Fibroblast of villous mesenchyme (primary cell): ENCODE data around the gene IGF1R. TPM values are rescaled to one million over a fixed set of nuclear protein-coding genes. Genes with fewer than 3 reads are reported as not detected.

ENCODE experiments used
- DNase-seq: peaks from one replicate; pipeline ENCODE4 v3.0.0-alpha.2; 2010; ENCODE audit warnings: low read depth
- H3K4me3 ChIP-seq: 2 replicates; pipeline ENCODE4 v1.5.1; 2011; ENCODE audit warnings: low read depth, mild to moderate bottlenecking, low read length
- CTCF ChIP-seq: IDR thresholded peaks from 2 replicates; pipeline ENCODE4 v1.5.1; 2012; ENCODE audit warnings: low read depth, mild to moderate bottlenecking, low read length; ENCODE audit not compliant: insufficient read depth
- total RNA-seq: library from RNA; depleted of rRNA; stranded (reverse); fragments of >200 nt; gene quantifications from 2 replicates; pipeline ENCODE4 v1.2.3, GENCODE V29; 2012

Gene IGF1R
- total RNA-seq, 1 donor: 19.4 TPM

GRCh38 chr15:98927022-98927421, 278.7 kb downstream of the IGF1R start:
- no peak for DNase-seq
- TF ChIP-seq CTCF: no peak

DNA sequence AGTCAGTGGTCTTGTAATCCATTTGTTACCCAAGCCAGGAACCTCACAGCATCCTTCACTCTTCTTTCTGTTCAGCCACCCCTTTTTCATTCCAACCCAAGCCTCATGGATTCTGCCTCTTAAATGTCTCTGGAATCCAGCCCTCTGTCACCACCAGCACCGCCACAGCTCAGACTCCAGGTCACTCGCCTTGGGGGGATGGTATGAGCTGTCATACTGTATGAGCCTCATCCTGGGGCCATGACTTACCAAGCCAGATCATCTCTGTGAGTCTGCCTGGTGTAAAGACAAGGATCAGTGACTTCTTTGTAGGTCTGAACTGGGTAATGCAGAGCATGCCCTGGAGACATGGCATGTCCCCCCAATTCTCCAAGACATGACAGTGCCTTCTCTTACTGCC, 279.7 kb downstream of the IGF1R start:
- TF ChIP-seq CTCF: no peak
- DNase-seq: no peak
- H3K4me3 ChIP-seq: no peak overlapping the region

More at GRCh38 chr15:98927022-98927421, 278.7 kb downstream of the IGF1R start:
- no peak overlapping the region for H3K4me3 ChIP-seq

DNA sequence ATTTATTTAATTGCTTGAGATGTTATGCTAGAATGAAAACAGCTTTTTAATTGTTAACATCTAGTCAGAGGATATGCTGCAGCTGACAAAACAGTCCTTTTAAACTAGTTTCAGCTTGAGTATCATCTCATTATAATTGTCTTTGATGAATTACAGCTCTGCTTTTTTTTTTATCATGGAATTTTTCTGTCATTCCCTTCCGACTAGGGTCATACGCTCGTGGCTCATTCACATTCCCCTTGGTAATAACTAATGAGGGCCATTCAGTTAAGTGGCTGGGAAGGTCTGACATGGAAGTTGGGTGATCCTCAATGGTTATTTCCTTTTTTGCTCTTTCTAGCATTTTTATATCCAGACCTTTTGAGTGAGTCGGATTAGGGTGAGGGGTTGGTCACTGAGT, 282.2 kb downstream of the IGF1R start:
- no peak overlapping the region for H3K4me3 ChIP-seq
- no peak for TF ChIP-seq CTCF
- DNase-seq: no peak

DNA sequence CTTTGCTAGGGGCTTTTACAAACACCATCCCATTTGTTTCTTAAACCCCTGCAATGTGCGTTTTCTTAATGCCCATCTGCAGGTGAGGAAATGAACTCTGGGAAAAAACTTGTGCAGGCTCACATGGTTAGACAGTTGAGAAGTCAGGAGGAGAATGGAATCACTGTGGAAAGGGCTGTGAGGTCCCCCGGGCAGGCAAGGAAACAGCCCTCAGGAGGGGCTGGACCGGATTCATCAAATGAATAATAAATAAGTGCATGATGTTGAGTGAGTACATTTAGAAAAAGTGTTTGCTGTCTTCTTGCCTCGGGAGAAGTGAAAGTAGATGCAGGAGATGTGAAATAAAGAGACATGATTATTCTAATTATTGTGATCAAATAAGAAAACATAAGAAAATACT, 282.7 kb downstream of the IGF1R start:
- no peak for TF ChIP-seq CTCF
- H3K4me3 ChIP-seq: no peak overlapping the region
- no peak for DNase-seq

GRCh38 chr15:98933406-98933805, 285.1 kb downstream of the IGF1R start:
- no peak for DNase-seq
- TF ChIP-seq CTCF: no peak
- no peak overlapping the region for H3K4me3 ChIP-seq

- DNase-seq: no peak
- H3K4me3 ChIP-seq: no peak overlapping the region
- TF ChIP-seq CTCF: no peak
Observed at GRCh38 chr15:98935736-98936135, 287.4 kb downstream of the IGF1R start.

DNA sequence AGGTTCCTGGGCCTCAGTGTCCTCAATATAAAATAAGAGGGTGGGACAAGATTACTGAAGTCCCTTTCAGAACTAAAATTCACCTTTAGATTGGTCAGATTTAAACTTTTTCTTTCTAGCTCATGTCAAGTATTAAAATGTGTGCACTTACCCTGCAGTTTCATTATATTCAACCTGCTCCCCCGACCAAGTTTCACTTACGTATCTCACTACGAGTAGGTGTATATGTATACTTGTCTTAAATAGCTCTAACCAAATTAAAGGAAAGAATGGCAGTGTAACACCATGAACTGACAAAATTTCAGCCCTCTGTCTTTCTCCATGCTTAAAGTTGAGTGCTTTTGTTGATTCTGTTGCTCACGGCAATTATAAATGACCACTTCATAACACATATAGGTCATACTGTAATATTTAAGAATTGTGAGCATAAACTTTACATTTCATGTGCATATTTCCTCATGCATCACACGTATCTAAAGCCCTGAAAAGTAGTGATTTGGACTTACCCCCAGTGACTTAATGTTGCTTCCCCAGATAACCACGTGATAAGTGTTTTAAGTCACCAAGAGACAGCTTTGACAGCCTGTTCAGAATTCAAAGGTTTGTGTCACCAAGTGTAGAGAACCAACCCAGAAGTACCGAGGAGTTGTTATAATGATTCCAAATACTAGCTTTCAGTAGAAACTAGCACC, 289.2 kb downstream of the IGF1R start:
- no peak overlapping the region for H3K4me3 ChIP-seq
- DNase-seq: no peak
- TF ChIP-seq CTCF: no peak
